NCI-H2227 treated with DMSO at 0.1 percent for 48 hours (cell line): ENCODE data around the gene ABHD14A.

Experiments
- DNase-seq: peaks from one replicate; lab custom pipeline; 2025; lab: John Stamatoyannopoulos, UW

Gene ABHD14A

DNA sequence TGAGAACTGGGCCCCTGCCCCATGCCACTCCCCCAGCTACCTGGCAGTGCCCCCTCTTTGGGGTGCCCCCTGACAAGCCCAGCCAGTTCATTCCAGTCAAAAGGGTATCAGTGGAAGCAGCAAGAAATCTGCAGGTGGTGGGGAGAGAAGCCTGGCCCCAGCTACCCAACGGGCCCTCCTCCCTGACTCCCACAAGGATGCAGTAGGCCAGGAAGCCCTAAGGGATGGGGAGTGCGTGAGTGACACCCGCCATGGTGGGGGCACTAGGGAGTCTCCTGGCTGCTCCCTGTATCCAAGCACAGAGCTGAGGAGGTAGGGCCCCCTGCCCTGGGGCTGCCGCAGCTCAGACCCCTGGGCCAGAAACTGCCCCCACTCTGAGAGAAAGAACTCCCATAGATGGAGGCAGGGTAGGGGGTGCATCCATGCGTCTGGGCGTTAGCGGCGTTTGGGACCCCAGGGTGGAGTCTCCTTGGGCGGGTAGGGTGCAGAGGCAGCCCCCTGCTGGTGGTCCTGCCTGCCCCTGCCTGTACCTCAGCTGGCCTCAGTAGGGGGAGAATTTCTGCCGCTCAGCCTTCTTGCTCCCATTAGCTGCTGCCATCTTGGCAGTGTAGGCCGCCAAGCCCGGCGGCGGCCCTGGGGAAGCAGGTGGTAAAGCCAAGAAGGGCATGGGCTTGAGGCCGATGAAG is 17.2 kb upstream of the ABHD14A start:
- no peak for DNase-seq

- no peak for DNase-seq
These were observed 16.0 kb upstream of the ABHD14A start for GRCh38 chr3:51958603-51959521.

- DNase-seq: no peak
These were observed 15.2 kb upstream of the ABHD14A start for GRCh38 chr3:51959651-51960050.

DNA sequence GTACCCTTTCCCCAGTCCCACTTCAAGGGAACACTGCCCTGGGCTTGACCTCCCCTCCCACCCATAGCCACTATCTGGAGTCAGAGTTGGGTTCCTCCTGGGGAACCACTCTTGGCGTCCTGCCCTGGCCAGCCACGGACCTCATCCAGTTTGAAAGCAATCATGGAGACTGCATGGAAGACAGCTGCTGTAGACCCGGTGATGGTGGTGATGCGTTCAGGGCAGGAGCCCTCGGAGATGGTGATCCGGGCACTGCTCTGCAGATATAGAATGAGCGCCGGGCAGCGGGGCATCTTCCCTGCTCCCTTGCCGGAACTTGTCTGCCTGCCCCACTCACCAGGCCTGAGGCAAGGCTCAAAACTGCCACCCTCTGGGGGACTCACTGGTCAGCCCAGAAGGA is 14.5 kb upstream of the ABHD14A start:
- no peak for DNase-seq

DNA sequence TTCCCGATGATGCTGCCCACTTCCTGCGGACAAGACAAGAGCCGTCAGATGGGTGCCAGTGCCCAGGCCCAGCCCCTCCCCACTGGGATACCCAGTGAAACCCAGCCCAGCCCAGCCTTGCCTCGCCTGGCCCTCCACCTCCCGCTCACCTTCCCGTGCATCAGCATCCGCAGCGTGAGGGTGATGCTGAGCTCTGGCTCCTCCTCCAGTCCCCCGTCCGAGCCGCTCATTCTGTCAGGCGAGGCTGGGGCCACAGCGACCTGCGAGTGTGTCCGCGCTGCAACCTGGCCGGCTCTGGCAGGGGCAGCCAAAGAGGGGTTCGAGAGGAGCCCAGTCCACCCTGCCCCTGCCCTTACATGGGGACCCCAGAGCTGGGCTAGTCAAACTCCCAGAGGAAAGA is 13.9 kb upstream of the ABHD14A start:
- DNase-seq: no peak

- no peak for DNase-seq
These were observed 13.0 kb upstream of the ABHD14A start for GRCh38 chr3:51961602-51962569.

DNA sequence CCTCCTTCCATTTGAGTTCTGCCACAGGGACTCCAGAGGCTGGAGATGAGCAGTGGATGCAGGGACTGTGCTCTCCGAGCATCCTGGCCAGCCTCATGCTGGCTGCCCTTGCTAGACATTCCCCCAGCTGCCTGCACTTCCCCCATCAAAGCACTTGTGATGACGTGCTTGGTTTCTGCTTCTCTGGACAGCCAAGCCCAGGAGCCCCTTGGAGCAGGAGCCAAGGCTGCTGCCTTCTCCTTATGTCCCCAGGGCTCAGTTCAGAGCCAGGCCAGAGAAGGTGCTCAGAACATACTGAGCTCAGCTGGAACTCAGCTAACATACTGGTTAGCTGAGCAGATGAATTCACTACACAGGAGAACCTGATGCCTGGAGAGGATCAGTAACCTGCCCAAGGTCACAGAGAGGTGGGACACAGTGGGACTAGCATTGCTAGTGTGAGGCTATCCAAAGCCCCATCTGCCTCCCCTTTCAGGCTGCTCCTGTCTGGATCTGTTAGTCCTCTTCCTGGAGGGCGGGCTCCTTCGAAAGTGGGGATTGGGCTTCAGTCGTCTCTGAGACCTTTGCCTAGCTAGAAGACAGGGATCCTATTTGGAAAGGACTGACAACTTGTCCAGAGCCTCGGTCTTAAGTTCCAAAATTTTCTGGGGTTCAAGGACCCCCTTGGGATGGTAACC is 11.9 kb upstream of the ABHD14A start:
- DNase-seq: no peak

DNA sequence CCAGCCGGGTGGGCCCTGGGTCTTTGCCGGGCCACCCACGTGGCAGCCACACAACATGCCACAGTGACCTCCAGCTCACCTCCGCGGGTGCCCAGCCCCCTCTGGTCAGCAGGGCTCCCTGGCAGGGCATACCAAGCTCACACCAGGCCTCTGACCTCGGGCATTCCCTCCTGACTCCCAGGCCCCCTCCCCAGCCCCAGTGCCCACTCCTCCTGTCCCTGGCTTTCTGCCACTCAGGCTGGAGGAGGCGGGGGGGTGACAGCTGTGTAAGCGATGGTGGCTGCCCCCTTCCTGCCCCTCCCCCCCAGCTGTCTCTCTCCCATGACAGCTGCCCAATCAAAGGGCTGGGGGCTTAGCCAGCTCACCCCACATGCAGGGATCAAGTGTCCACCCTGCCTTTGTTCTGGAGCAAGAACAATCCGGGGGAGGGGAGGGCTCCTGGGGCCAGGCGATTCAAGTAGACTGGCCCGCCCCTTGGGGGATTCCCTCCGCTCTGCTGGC is 10.9 kb upstream of the ABHD14A start:
- no peak for DNase-seq

GRCh38 chr3:51964521-51964920 is 10.3 kb upstream of the ABHD14A start:
- no peak for DNase-seq

DNA sequence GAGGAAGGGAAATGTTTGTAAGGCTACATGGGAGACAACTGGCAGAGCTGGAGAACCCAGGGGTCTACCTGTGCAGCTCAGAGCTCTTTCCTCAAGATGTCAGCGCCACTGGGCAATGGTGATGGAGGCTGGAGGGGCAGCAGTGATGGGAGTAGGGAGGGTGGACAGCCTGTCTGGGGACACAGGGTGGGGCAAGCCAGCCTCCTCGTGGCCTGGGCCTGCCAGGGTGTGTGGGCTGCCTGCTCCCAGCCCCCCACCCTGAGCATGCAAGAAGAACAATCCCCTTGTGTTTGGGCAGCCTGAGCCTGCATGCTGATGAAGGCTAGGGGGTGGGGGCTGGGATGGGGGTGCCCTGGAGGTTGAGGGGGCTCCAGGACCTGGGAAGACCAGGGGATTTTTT is 8.8 kb upstream of the ABHD14A start:
- no peak for DNase-seq

- DNase-seq: no peak
These were observed 8.4 kb upstream of the ABHD14A start for GRCh38 chr3:51966486-51966885.

GRCh38 chr3:51966922-51967383 is 7.9 kb upstream of the ABHD14A start:
- DNase-seq: no peak

DNA sequence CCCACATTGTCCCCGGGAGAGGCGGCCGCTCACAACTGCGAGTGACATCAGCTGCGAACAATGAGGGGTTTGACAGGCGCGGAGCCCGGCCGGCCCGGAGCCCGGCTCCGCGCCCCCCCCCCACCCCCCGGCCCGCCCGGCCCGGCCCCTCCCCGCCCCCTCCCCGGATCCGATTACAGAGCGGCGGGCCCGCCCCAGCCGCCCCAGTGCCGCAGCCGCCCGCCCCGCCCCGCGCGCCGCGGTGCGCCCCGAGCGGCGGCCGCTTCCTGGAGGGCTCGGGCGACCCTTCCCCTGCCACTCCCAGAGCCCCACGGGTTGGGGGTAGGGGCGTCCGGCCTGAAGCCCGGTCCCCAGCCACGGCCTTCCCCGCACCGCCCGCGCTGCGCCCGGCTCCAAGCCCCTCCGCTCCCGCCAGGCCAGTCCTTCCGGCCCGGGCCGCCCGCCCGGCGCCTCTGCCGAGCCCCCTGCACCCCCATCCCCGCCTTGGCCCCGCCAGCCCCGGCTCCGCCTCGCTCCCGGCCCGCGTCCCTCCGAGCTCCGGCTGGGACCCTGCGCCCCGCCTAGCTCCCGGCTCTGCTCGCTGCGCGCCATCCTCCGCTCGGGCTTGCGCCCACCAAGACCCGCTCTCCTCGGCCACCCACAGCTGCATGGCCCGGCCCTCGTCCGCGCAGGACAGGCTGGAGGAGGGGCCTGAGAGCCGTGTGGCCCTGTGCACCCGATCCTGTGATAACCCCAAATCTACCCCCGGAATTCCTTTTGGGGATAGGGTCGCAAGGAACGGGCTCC is 7.3 kb upstream of the ABHD14A start, which contains the start of gene PCBP4:
TSS of gene PCBP4 (minus strand) at position 71 of the 786 bp plus-strand sequence. CDS start 6,214 bp downstream, outside the sequence.
- peak; percentile 22 for DNase-seq

GRCh38 chr3:51968170-51968775 is 6.6 kb upstream of the ABHD14A start:
- DNase-seq: peak; percentile 35

- peak; percentile 3 for DNase-seq
These were observed 5.8 kb upstream of the ABHD14A start for GRCh38 chr3:51968883-51969678.

DNA sequence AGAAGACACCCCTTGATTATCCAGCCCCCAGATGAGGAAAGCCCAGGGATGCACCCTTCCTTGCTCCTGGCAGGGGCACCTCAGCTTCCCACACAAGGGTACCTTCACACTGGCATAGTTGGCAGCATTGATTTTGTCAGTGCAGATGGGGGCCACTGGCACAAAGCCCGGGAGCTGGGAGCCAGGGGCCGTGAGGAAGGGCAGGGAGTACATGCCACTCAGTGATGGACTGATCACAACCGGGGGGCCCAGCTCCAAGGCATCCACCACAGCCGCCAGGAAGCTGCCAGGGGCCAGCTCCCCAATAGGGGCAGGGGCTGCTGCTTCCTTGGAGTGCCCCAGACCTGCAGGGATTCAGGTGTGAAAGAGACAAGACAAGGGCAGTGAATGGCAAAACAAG is 5.0 kb upstream of the ABHD14A start:
- DNase-seq: no peak

- DNase-seq: no peak
These were observed 4.1 kb upstream of the ABHD14A start for GRCh38 chr3:51970606-51971300.

DNA sequence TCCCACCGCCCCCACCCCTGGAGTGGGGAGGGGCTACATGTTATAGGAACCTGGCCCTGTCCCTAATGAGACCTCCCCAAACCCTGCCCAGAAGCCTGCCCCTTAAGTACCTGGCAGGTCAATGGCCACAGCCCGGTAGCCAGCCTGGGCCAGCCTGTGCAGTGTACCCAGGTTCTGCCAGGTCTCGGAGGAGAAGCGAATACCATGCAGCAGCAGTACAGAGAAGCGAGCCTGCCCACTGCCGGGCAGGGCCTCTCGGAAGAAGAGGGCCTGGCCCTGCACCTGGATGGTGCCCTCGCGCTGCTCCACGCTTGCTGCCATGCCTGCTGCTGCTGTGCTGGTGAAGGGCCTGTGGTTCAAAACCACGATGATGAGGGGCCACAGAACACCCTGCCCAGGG is 3.5 kb upstream of the ABHD14A start:
- no peak for DNase-seq
